ENCODE results near the gene JADE1.

JADE1 gene

GRCh38 chr4:128809477-128810330 lies at the start of gene JADE1:
TSS of gene JADE1 (plus strand) at chr4:128809700. CDS start at chr4:128831759, 22,059 bp downstream.
- peak; percentile 86 for DNase-seq

GRCh38 chr4:128766781-128767180 lies 42.7 kb upstream of the JADE1 start:
- no peak for DNase-seq

GRCh38 chr4:128768373-128768996 lies 41.0 kb upstream of the JADE1 start:
- DNase-seq, result no peak

- DNase-seq, result no peak
Measured at GRCh38 chr4:128769011-128769410, 40.5 kb upstream of the JADE1 start.

GRCh38 chr4:128770807-128771206 lies 38.7 kb upstream of the JADE1 start:
- DNase-seq, result no peak

- no peak for DNase-seq
Measured at GRCh38 chr4:128775477-128775876, 34.0 kb upstream of the JADE1 start.

- no peak for DNase-seq
Measured at GRCh38 chr4:128775916-128776315, 33.6 kb upstream of the JADE1 start.

GRCh38 chr4:128776794-128777216 lies 32.7 kb upstream of the JADE1 start:
- no peak for DNase-seq

GRCh38 chr4:128780688-128781087 lies 28.8 kb upstream of the JADE1 start:
- DNase-seq, result no peak

- no peak for DNase-seq
Measured at GRCh38 chr4:128782076-128782715, 27.3 kb upstream of the JADE1 start.

- no peak for DNase-seq
Measured at GRCh38 chr4:128782875-128783614, 26.5 kb upstream of the JADE1 start.

- no peak for DNase-seq
Measured at GRCh38 chr4:128787509-128788311, 21.8 kb upstream of the JADE1 start.

GRCh38 chr4:128793859-128794672 lies 15.4 kb upstream of the JADE1 start:
- no peak for DNase-seq

- DNase-seq, result no peak
Measured at GRCh38 chr4:128796934-128797333, 12.6 kb upstream of the JADE1 start.

- DNase-seq, result no peak
Measured at GRCh38 chr4:128800284-128800683, 9.2 kb upstream of the JADE1 start.

GRCh38 chr4:128800701-128801284 lies 8.7 kb upstream of the JADE1 start:
- no peak for DNase-seq

- DNase-seq, result no peak
Measured at GRCh38 chr4:128802680-128803628, 6.5 kb upstream of the JADE1 start.

- DNase-seq, result no peak
Measured at GRCh38 chr4:128803783-128804182, 5.7 kb upstream of the JADE1 start.

- DNase-seq, result peak; percentile 41
Measured at GRCh38 chr4:128810331-128810870, 901 bp downstream of the JADE1 start.

All from NCI-H1694 treated with DMSO at 0.1 percent for 48 hours (cell line).